Measurements from ENCODE around the gene B3GNT5. TPM values are rescaled to one million over a fixed set of nuclear protein-coding genes. Genes with fewer than 3 reads are reported as not detected.

The B3GNT5 gene
- total RNA-seq, 1 experiment from 2014 or later: 22.8 TPM

- intact Hi-C loops (cut with micrococcal nuclease; ENCODE audit: unreplicated experiment) (no loop called here), in situ Hi-C loops (cut with HindIII; ENCODE audit: low pct_unique_long_range_greater_than_20kb, low sequenced_read_pairs) (no loop called here)
- Histone ChIP-seq H3K27me3 (ENCODE audit: control insufficient read depth, insufficient read depth, low read length) (no peaks in the 10 kb centered on the region), H3K36me3 (ENCODE audit: control insufficient read depth, insufficient read depth, low read length) (no peaks in the 10 kb centered on the region), H3K27ac (ENCODE audit: low read length) (peak overlapping the region; percentile 68), H3K4me3 (ENCODE audit: low read depth in 2 of 2, low read length in 2 of 2) (peak overlapping the region; percentile 7 to 41), H3K9me3 (ENCODE audit: control insufficient read depth, insufficient read depth, low read depth, low read length) (no peaks in the 10 kb centered on the region), H3K4me1 (ENCODE audit: control insufficient read depth, insufficient read depth, low read length) (peaks cover 41% of the 10 kb centered on the region)
- POLR2A ChIA-PET: interaction anchor here (1.1 kb wide), 1 partner anchor 9 kb away, joined by 4 read pairs; no protein-coding TSS in a partner anchor
- TF ChIP-seq TCF7L2 (IDR thresholded peaks at IDR 0.05; ENCODE audit: low read depth, low read length) (no peak), SIN3A (IDR thresholded peaks at IDR 0.05; ENCODE audit: borderline replicate concordance, insufficient read depth, low read depth, low read length) (no peak), POLR2AphosphoS5 (IDR thresholded peaks at IDR 0.05; ENCODE audit: low read depth, low read length) (no peak), CTCF (IDR thresholded peaks at IDR 0.05) (no peak), REST (IDR thresholded peaks at IDR 0.05; ENCODE audit: insufficient read depth in 1 of 2, low read depth in 2 of 2, low read length in 1 of 2) (no peak)
- CTCF ChIA-PET: no interaction called here
- DNase-seq (ENCODE audit: low read depth, low spot score) (no peak), ATAC-seq (peak; percentile 82)
- no TSS peak for BruUV-seq (replicated peaks)
Measured at GRCh38 chr3:183265157-183265642, 12.1 kb downstream of the B3GNT5 start.

- BruUV-seq (replicated peaks): no TSS peak
- H3K36me3 ChIP-seq (ENCODE audit: control insufficient read depth, insufficient read depth, low read length): no peaks in the 10 kb centered on the region
- POLR2A ChIA-PET: interaction anchor here (0.5 to 1.1 kb wide), 2 partner anchors 9 to 49 kb away, joined by 4 to 5 read pairs; no protein-coding TSS in a partner anchor
- peak overlapping the region in 1 of 2 experiments; percentile 41; a peak in 2 of 4 replicates for H3K4me3 ChIP-seq (ENCODE audit: low read depth in 2 of 2, low read length in 2 of 2)
- peaks cover 38% of the 10 kb centered on the region for H3K4me1 ChIP-seq (ENCODE audit: control insufficient read depth, insufficient read depth, low read length)
- CTCF ChIA-PET: no interaction called here
- ATAC-seq (peak; percentile 86), DNase-seq (ENCODE audit: low read depth, low spot score) (peak; percentile 97)
- TF ChIP-seq TCF7L2 (IDR thresholded peaks at IDR 0.05; ENCODE audit: low read depth, low read length) (peak; percentile 70), CTCF (IDR thresholded peaks at IDR 0.05) (no peak)
- in situ Hi-C loops (cut with HindIII; ENCODE audit: low pct_unique_long_range_greater_than_20kb, low sequenced_read_pairs): no loop called here
- H3K27me3 ChIP-seq (ENCODE audit: control insufficient read depth, insufficient read depth, low read length): no peaks in the 10 kb centered on the region
- no peaks in the 10 kb centered on the region for H3K9me3 ChIP-seq (ENCODE audit: control insufficient read depth, insufficient read depth, low read depth, low read length)
- H3K27ac ChIP-seq (ENCODE audit: low read length): peak overlapping the region; percentile 68
- intact Hi-C loops (cut with micrococcal nuclease; ENCODE audit: unreplicated experiment): no loop called here
Measured at GRCh38 chr3:183265834-183266417, 12.9 kb downstream of the B3GNT5 start.

All from Panc1 (cell line).